Stimulated activated CD8-positive, alpha-beta memory T cell treated with anti-CD3 and anti-CD28 coated beads, Interleukin-2, amount 100 ng/mL, for 1 hour (primary cell): ENCODE results near the gene ROPN1B.

Experiments
- DNase-seq, 2 donors: peaks; one replicate each; pipeline ENCODE4 v3.0.0-alpha.2; 2020; ENCODE audit warnings: low read depth in 2 of 2

ROPN1B gene

DNA sequence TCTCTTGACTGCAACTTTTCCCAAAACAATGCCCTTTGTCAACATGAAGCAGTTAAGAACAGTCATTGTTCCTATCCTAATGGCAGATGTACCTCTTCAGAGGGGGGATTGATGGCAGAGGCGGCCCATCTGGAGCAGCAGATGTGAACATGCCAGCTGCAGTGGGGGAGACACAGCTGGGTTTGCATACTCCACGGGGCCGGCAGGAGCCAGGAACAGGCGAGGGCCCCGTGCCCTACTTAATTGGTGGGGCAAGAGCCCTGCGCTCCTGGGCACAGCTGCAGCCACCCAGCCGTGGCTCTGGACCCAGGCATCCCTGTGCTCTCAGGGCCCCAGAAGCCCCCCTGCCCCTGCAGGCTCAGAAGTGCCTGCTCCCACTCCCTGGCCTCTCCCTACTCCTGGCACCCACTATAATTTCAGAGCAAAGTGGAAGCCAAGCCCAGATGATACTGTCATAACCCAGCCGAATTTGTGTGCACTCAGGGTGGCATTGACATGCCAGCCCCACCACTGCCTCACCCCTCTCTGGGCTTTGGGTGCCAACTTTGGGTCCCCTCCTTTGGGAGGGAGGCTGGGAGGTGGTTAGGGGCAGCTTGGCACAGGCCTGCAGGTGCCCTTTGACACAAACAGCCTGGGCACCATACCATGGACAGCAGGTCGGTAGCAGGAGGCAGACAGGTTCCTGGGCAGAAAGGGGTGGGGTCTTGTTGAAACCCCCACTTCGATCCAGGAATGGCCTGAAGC lies 34.6 kb downstream of the ROPN1B start:
- DNase-seq, result no peak

DNA sequence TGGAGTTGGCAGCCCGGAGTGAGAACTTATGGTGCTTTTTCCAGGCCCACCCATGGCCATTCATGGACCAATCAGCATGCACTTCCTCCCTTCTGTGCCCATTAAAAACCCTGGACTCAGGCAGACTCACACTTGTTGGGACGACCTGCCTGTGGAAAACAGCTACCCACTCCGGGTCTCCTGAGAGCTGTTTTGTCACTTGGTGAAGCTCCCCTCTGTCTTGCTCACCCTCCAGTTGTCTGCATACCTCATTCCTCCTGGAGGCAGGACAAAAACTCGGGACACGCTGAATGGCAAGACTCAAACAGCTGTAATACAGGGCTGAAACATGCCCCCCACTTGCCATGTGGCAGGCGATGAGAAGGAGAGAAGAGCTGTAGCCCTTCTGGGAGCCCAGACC lies 35.2 kb downstream of the ROPN1B start:
- no peak for DNase-seq

DNA sequence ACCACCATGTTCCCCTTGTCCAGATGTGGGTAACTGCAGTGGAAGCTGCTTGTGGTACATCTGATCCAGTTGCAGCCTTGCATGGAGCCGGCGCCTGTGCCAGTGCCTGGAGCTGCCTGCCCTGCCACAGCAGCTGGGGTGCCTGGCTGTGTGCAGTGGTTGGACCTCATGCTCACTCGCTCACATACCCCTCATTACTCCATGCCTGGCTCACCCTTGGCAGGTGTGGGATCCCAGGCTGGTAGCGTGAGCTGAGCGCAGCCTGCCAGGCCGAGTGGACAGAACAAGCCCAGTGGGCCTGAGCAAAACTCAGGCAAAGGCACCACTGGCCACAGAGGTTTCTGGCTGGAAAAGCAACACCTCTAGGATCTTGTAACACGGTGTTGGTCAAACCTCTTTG lies 35.7 kb downstream of the ROPN1B start:
- no peak for DNase-seq

DNA sequence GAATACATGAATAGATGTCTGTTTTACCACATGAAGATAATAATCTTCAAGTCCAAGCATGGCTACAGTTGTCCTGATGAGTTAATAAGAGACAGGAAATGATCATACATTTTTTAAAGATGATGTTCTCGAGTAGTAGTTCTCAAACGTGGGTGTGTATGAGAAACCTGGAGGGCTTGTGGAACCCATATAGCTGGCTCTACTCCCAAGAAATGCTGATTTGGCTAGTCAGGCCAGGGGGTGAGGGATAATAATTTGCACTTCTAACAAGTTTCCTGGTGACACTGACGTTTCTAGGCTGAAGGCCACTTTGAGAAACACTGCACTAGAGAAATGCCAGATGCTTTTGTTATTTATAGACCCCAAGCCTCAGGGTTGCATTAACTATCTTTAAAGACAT lies 37.0 kb downstream of the ROPN1B start:
- no peak for DNase-seq

DNA sequence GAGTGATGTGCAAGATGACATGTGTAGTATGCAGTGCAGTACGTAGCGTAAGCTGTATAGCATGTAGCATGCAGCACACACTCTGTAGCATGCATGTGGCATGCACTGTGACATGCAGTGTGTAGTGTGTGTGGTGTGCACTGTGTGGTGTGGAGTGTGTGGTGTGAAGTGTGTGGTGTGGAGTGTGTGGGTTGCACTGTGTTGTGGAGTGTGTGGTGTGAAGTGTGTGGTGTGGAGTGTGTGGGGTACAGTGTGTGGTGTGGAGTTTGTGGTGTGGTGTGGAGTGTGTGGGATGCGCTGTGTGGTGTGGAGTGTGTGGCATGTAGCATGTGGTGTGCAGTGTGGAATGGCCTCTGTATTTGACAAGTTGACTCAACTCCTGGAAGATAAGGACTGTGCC lies 39.2 kb downstream of the ROPN1B start:
- no peak for DNase-seq

DNA sequence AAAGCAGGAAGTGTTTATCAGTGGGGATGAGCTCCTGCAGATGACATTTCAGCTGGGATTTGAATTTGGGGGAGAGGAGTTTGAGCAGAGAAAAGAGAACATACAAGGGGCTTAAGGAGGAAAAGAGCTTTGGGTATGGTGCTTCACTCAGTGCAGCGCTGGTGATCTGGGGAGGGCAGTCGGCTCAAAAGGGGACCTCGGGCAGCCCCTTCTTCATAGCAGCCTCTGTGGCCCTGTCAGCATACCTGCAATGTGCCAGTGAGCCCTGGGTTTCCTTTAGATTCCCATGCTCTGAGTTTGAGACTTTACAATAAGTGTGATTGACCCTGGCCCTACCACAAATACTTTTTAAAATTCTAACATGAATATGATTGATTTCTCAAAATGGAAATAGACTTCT lies 40.2 kb downstream of the ROPN1B start:
- no peak for DNase-seq

DNA sequence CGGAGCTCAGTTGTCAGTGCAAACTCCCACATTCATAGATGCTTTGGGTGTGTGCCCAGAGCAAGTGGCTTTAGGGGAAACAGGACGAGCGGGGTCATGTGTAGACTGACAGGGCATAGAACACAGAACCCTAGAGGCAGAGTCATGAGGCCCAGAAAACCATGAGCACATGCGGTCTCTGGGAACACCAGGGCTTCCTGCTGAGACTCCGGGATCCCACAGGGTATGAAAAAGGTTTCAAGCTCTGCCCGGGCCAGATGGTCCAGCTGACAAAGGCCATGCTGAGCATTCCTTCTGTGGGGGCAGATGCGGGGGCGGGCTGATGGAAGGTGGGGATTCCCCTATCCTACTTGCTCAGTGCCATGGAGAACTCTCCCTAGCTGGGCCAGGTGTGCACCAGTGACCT lies 44.8 kb downstream of the ROPN1B start:
- DNase-seq, result no peak

DNA sequence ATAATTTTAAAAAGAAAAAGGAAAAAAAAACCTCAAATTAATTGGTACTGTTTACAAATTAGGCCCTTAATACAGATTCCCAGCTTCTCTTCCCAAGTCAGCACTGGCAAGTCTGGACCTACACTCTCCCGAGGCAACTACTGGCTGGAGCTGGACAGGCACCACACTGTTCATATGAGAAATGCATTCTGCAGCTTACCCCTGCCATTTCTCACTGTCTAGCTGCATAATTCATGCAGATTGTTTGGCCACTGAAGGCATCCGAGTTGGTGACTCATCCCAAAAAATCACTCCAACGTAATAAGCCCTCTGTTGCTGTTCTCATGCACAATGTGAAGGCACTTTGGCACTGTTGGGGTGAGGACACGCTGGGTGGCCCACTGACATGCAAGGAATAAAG lies 45.3 kb downstream of the ROPN1B start:
- no peak for DNase-seq

DNA sequence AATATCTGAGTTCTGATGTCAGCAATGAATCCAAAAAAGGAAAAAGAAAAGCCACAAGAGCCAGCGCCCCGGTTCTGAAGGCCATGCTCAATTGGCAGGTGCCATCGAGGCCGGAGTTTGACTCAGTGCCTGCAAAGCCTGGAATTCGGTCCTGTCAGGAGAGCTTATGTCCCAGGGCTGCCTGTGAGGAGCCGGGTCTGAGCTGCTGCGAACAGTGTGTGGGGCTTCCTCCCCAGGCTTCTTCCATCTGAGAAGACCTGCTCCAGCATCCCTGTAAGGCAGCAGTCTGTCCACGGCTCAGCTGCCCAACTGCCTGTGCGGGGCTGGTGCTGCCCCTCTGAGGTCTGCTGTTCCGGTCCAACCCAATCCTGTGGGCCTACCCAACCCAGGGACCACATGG lies 46.1 kb downstream of the ROPN1B start:
- no peak for DNase-seq

DNA sequence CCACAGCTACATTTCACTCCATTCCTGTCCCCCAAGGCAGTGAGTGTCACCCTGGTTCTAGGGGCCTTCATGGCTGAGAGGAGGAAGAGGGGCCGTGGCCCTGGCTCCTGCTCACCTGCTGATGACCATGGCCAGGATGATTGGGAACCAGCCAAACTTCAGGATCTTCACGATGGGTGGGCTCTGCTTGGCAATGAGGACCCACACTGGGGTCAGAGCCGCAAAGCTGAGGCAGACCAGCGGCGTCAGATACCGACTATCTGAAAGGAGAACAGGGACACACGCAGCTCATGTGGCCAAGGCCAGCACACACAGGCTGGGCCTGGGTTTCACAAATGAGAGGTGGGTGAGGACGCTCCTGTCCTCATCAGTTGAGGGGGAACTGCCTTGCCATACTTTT lies 47.6 kb downstream of the ROPN1B start:
- DNase-seq, result no peak

DNA sequence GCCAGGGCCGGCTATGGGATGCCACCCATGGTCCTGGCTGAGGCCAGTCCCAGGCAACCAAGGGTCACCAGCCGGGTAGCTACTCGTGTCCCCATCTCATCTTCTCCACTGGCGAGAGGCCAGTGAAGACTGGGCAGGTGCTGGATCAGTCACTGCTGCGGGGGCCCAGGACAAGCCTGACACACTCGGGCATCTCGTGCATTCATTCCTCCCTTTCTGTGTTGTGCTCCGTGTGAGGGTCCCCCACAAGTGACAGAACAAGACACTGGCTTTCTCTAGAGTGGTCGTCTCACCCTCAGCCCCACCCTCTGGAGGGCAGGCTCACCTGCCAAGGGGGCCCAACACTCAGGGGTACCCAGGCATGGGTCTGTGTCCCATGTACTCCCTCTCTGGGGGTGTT lies 48.4 kb downstream of the ROPN1B start:
- no peak for DNase-seq

DNA sequence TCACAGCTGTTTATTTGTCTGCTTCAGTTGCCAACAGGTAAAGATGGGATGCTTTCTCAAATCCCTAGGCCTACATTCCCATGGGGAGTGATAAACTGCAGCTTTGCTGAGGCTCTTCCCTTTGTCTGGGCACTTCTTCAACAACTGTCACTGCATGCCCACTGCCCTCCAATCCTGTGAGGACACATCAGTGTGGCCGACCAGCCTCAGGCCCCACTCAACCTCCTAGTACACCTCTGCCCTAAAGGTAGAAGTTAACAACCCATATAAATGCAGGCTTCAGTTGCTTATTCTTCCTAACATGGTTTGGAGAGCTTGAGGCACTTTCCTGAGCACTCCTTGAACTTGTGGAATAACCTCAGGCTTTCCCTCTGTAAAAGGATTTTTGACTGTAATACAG lies 49.6 kb downstream of the ROPN1B start:
- no peak for DNase-seq

DNA sequence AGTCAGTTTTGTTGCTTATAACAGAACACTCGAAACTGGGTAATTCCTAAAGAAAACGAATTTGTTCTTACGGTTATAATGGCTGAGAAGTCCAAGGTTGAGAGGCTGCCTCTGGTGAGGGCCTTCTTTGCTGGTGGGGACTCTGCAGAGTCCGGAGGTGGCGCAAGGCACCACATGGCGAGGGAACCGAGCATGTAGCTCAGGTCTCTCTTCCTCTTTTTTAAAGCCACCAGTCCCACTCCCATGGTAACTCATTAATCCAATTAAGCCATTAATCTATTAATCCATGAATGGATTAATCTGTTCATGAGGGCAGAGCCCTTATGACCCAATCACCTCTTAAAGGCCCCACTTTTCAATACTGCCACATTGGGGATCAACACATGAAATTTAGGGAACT lies 50.0 kb downstream of the ROPN1B start:
- no peak for DNase-seq

DNA sequence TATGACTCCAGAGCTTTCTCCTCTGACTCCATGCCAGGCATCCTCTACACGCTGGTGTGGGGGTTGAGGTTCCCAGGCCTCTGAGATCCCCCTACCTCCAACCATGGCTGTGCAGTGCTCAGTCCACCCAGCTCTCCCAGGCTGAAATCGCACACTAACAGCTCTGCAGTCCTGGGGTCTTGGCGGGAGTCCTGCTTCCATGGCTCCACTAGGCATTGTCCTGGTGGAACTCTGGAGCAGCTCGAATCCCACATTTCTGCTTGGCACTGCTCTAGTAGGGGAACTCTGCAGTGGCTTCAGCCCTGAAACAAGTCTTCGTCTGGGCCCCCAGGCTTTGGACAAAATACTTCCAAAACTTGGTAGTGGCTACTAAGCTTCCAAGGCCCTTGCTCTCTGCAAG lies 50.7 kb downstream of the ROPN1B start:
- no peak for DNase-seq

DNA sequence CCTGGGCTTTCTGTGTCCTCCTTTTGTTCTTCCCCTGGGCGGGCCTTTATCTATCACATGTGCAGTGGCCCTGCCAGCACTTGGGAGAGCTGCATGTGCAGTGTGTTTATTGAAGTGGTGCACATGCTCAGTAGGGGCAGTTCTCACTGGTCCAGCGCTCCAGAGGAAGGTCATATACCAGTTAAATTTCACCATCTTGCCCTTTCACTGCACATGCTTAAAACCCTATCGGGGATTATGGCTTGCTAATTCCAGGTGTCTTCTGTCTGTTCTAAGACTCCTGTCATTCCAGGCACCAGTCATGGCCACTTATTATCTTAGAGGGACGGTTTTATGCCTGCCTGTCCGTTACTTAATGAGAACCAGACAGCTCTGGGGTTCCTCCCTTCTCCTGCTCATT lies 52.2 kb downstream of the ROPN1B start:
- no peak for DNase-seq

DNA sequence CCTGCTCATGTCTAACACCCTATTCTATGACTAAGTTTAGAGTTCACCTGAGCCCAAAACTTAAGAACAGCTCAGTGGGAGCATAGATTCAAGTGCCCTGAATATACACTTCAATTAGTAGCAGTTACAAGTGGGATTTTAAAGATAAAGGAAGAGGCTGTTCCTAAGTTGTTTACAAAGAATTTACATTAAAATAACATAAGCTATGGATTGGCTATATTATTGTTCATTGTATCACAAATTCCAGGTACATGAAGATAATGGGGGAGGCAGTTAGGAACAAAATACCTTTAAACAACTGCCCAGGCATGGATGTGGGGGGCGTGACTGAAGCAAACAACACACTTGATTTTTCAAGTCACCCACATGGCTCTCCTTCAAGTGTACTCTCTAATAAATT lies 52.7 kb downstream of the ROPN1B start:
- no peak for DNase-seq

DNA sequence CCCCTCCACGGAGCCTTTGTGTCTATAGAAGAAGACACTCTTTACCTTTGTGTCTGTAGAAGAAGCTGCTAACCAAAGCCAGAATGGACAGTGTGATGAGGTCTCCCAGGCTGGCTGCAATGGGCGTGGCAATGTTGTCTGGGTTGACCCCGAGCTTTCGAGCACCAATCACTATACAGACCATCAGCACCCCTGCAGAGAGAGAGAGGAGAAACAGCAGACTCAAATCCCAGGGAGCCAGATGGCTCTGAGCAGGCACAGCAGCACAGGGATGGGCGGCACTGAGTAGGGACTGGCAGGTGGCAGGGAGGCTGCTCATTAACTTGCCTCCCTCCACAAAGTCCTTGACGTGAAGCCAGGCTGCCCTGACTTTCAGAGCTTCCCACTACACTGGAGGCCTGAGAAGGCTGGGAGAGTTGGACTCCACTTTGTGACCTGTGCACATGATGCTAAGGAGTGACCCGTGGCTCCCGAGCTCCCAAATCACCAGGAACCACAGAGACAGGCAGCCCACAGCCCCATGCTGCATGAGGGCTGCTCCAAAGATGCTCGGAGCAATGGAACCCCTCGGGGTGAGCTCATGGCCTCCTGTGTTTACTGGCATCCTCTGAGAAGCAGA lies 53.9 kb downstream of the ROPN1B start:
- no peak for DNase-seq

DNA sequence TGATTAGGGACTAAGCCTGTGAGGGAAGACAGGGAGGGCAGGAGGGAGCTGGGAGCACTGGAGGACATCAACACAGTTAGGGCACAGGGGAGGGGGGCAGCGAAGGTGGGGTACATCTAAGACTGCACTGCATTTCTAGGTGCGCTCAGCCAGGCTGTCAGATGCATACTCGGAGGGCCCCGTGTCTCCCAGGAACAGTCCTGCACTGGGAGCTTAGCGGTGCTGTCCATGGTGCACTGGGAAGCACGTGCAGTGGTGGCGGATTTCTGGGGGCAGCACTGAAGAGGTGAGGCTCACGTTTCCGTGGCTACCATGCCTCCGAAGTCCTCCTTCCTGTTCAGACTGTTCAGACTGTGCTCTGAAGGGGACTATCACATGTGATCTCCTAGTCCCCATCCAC lies 54.4 kb downstream of the ROPN1B start:
- no peak for DNase-seq

DNA sequence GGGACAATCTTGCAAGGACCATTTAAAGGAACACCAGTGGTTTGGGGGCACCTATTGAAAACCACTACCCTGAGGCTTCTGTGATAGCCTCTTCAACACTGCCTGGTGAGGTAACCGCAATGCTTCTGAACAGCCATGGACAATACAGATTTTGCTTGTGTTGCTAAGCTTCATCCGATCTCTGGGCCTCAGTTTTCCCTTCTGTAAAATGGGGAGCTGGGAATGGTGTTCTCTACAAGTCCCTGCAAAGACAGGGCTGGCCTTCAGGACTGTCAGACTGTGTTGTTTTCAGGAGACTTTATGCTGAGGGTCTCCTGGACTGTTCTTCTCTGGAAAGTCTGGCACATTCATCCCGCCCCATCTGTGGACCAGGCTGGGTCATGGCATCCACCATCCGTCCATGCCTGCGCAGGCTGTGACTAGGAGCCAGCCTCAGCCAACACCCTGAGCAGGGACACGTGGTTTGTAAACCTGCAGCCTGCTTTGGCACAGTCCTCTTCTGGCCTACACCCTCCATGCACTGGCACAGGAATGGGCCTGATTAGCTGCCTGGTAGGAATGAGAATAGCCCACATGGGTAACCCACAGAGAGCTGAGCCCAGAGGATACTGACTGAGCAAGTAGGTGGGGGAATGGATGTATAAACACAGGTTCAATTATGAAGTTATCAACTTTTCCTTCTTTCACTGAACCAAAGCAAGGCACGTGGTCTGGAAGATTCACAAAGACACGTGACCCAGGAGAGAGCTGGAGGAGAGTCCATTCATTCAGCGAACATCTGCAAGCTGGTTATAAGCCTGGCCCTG lies 55.3 kb downstream of the ROPN1B start:
- no peak for DNase-seq

DNA sequence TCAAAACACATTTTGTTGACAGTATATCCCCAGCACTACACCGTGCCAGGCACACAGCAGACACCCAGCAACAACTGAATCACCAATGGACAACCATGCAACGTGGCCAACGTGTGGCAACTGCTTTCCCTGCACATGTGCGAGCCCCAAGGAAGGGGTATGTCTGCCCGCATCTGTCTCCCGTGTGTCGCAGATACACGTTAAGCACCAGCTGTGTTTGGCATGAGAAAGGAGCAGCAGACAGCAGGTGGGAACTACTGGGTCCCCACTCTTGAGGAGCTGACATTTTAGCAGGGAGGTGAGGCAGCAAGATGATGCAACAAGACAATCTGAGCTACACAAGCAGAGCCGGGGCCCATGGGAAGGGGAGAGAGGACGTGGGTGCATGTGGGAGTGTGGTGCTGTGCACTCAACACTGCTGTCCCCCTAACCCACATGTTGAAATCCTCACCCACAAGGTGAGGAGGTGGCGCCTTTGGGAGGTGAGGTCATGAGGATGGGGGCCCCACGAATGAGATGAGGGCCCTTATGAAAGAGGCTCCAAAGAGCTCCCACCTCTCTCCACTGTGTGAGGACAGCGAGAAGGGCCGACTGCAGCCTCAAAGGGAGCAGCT lies 56.2 kb downstream of the ROPN1B start:
- no peak for DNase-seq

DNA sequence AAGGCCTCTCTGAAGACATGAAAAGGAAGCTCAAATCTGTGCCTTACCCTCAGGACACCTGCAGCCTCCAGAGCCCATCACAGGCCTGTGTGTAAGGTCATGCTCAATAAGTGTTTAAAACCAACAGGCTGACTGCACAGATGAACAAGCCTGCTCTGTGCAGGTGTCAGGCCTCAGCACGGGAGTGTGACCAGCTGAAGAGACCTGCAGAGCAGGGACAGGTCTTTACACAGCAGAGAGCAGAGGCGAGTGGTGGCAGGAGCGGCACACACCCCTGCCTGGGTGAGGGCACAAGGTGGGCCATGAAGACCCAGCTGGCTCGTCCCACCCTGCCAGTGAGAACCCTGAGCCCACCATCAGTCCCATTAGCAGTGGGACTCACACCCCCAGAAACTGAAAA lies 56.9 kb downstream of the ROPN1B start:
- DNase-seq, result no peak

DNA sequence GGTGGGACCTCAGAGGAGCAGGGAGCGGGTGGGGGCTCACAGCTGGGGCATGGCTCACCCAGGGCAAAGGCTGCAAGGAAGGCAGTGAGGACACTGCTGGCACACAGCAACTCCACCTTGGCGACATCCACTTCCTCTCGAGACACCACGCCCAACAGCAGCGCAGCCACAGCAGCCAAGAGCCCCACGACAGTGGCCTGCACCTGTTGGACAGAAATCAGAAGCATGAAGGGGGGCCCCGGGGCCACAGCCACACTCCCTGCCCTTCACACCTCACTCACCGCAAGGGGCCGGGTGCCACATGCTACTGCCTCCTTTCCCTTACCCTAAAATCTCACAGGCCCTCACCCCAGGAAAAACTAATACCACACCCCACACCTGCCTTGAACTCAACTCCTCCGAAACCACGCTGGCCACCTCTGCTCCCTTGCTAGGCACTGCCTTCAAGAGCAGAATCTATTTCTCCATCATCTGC lies 57.3 kb downstream of the ROPN1B start:
- DNase-seq, result no peak

DNA sequence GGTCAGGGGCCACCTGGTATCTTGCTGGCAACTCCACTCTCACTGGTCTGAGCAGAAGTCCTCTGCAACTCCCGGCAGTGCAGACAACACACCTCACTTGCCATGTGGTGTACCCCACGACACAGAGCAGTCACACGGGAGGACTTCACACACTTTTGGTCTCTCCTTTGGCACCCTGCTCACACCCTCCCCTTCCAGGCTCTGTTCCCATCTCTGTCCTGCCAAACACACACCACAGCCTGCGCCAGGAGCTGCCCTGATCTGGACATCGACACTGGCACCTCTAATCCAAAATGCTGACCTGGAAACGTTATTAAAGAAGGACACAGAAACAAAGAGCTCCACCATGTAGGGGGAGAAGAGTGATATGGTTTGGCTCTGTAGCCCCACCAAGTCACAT lies 57.8 kb downstream of the ROPN1B start:
- no peak for DNase-seq
